GM19438 (cell line): ENCODE data around the gene SMYD3.
A peak's percentile ranks its signal among the peaks of the same experiment; 100 is the strongest.

Source experiments
- ATAC-seq: cut with Tn5 transposase; IDR thresholded peaks from one replicate; pipeline ENCODE4 v1.9.1; 2021; ENCODE audit warnings: low read depth; ENCODE audit not compliant: unreplicated experiment

Gene SMYD3

DNA sequence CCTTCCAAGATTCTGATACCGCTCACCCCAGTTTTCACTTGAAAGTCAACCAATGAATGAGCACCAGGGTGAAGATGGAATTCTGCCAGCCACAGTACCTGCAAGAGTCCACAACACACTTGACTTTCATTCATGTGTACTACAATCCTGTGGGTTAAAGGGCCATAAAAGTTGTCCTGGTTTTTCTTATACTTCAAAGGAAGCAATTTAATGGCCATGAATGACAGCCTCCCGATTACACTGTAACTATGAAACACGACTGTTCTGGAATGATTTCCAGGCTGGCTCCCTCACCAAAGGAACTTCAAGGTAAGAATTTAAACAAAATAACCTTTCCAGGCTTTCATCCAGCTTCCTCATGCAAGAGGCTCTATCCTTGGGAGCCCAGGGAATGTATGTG is 502.8 kb downstream of the SMYD3 start:
- no peak for ATAC-seq

GRCh38 chr1:246003442-246003730 is 503.7 kb downstream of the SMYD3 start:
- no peak for ATAC-seq

DNA sequence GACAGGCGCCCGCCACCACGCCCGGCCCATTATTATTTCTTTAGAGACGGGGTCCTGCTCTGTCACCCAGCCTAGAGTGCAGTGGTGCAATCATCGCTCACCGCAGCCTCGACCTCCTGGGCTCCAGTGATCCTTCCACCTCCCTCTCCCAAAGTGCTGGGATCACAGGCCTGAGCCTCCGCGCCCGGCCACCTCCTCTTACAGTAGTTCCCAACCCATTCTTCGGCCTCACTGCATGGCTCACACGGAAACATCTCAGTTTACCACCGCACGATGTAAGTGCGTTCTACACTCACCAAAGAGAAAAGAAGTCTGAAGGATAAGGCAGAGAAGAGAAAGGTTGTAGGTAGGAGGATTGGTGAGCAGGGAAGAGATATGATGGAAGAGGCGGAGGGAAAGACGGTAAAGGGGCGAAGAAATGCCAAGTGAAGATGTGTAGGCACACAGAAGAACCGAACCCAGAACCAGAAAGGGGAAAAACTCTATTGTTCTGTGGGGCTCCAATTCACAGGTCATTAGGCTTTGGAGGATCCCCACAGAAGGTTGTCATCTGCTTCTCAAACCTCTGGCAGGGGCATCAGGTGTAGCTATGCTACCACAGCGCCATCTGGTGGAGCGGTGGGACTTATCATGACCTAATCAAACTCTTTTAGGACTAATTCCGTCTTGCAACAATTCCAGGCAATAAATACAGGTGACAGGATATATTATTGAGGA is 504.2 kb downstream of the SMYD3 start:
- ATAC-seq: no peak

GRCh38 chr1:246001837-246002230 is 505.2 kb downstream of the SMYD3 start:
- ATAC-seq: no peak

DNA sequence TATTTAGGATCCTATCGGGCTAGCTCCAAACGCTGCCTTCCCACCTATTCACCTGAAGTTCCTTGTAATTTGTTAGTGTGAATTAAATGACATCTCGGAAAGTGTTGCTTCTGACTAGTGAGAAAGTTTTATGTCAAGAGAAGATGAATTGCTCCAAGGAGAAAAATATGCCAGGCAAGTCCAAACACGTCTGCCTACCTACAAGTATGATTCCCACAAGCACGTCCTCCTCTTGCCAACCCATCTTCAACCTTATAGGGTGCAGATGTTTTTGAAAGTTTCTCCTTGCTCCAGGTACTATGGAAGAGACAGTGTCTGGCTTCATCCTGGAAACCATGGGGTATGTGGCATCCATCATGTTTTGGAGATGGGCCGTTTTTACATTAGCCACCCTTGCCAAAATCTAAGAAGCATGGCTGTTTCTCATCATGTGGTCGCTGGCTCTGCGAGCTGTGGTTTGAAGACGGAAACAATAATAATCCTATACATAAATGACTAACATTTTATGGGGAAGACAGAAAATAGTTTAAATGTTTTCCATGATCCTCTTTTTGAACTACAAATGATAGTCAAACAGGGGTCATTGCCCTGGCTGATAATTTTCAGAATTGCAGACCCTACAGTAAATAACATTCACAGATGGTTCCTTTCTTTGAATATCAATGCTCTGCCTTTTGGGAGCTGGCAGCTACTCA is 505.8 kb downstream of the SMYD3 start:
- no peak for ATAC-seq

GRCh38 chr1:246000638-246001015 is 506.5 kb downstream of the SMYD3 start:
- no peak for ATAC-seq

GRCh38 chr1:245999697-246000637 is 507.1 kb downstream of the SMYD3 start:
- no peak for ATAC-seq

GRCh38 chr1:245997471-245998258 is 509.4 kb downstream of the SMYD3 start:
- ATAC-seq: no peak

DNA sequence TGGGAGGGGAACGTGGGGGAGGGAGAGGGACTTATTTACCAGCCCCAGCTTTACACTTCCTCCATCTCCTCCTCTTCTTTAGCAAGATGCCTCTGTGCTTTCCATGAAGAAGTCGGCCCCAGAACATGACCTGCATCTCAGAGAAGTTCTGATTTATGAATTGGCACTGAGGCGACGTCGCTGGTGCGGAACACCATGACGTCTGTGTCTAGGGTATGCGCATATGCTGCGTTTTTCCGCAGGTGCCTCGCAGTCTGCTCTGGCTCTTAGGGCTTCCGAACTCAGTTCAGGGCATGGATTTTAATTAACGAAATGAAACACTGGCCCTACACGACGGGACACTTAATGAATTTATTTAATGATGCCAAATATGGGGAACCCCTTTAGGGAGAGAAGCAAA is 510.3 kb downstream of the SMYD3 start:
- ATAC-seq: no peak

- ATAC-seq: no peak
Measured at GRCh38 chr1:245995474-245995873, 511.6 kb downstream of the SMYD3 start.

DNA sequence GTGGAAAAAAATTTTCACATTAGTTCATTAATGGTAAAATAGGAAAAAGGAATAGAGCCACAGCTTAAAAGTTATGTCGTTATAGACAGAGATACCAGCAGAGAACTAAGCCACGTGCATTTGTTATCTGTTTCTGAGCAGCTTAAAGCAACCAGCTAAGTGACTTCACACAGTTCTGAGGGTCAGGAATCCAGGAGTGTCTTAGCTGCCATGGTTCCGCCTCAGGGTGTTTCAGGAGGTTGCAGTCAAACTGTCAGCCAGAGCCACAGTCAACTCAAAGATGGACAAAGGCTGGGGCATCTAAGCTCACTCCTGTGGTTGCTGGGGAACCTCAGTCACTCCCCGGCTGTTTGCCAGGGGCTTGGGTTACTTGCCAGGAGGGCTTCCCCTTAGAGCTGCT is 515.8 kb downstream of the SMYD3 start:
- no peak for ATAC-seq

- ATAC-seq: no peak
Measured at GRCh38 chr1:245990315-245991022, 516.6 kb downstream of the SMYD3 start.

DNA sequence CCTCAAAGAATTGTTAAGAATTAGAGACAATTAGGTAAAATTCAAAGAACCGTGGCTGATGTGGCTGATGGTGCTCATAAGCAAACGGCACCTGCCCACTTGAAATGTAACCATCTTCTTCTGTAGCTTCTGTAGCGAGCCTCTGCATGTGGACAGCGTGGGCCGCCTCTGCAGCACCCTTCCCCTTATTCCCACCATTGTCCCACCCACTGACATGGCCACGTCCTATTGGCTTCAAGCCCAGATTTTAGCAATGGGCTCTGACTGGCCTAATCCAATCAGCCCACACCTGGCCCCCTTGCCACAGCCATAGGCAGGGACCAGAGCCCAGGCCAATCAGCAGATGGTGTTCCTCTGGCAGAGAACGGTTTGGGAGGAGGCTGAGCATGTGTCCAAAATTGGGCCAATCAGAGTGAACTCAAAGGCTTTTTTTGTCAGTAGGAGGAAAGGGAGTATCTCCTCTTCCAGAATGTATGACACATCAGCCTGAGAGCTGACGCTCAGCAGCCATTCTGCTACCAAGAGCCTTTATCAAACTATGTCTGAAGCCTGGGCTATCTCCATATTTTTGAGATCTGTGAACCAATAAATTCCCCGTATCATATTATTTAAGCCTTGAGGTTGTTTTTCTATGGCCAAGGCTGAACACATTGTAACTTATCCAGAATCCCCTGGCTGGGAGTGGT is 518.5 kb downstream of the SMYD3 start:
- ATAC-seq: no peak

GRCh38 chr1:245987997-245988392 is 519.1 kb downstream of the SMYD3 start:
- ATAC-seq: no peak

- ATAC-seq: no peak
Measured at GRCh38 chr1:245987577-245987976, 519.5 kb downstream of the SMYD3 start.

DNA sequence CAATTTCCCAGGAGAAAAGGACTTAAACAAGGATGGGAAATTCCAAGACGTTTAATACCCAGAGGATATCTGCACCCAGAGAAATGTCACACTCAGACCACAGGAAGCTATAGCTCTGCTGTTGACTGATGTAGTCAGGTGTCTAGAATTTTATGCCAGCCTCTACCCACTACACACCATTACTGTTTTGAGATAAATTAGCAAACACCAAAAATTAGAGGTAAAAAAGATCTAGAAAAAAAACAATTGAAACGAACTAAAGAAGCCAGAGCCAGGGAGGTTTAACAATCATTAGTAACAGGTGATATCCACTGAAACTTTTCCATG is 519.9 kb downstream of the SMYD3 start:
- no peak for ATAC-seq

DNA sequence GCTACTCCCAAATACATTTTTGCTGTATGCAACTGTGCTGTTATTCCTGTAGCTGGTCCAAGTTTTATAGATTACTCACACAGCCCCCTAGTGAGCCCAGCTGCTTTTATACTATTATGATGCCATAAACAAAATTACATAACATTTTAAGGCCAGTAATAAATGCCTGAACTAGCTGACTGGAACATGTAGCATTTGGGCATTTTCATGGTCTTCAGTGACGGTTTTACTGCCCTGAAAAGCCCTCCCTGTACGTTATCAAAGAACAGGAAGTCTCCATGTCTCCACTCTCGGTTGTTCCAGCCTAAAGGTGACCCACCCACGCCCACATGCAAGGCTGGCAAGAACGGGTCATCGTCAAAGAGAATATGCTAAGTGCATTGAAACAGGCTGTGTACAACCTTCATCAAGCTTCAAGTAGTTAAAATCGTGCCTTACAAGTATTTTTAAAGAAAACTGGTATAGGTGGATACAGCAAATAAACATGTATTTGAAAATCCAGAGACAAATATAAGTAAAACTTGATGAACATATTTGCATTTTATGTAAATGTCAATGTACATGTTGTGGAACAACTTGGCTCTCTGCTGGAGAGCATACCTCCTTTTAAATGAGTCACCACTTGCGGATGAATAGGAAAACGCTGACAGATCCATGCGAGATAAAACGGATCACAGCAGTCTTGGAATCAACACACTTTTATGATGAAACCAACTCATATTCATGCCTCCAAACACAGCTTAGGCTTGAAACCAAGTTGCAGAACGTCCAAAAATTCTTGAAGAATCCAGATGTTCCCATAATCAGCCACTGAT is 520.5 kb downstream of the SMYD3 start:
- no peak for ATAC-seq

- ATAC-seq: peak; percentile 69
Measured at GRCh38 chr1:245984390-245985155, 522.5 kb downstream of the SMYD3 start.
